ENCODE measurements around the gene TDP2.

DNA sequence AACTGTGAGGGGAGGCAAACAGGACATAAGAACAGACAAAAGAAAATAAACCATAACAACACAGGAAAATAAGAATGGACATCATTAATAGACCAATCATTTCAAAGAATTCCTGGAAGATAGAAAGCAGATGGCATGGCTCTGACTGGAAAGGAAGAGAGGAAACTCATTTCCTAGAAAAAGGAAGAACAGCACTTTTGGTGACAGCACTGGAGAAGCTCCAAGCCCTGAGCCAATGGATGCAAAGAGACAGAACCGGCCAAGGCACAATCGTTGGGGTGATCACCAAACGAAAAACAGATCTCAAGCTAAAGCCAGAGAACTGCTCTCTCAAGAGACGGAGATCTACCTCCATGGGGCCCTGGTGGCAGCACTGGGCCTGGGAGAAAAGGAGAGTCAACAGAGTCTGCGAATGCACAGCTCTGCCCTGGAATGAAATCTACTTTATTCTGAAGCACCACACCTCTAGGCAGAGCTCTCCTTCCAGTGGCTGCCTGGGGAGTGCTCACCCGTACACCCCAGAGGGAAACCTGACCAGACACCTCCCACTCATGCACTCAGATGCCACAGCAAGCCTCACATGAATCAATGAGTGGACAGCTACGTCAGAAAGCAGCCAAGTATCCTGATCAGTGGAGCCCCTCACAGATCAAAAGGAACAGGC is 44.9 kb downstream of the TDP2 start:
- TF ChIP-seq, protein P1, sequence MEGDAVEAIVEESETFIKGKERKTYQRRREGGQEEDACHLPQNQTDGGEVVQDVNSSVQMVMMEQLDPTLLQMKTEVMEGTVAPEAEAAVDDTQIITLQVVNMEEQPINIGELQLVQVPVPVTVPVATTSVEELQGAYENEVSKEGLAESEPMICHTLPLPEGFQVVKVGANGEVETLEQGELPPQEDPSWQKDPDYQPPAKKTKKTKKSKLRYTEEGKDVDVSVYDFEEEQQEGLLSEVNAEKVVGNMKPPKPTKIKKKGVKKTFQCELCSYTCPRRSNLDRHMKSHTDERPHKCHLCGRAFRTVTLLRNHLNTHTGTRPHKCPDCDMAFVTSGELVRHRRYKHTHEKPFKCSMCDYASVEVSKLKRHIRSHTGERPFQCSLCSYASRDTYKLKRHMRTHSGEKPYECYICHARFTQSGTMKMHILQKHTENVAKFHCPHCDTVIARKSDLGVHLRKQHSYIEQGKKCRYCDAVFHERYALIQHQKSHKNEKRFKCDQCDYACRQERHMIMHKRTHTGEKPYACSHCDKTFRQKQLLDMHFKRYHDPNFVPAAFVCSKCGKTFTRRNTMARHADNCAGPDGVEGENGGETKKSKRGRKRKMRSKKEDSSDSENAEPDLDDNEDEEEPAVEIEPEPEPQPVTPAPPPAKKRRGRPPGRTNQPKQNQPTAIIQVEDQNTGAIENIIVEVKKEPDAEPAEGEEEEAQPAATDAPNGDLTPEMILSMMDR (IDR thresholded peaks at IDR 0.05; ENCODE audit: insufficient read depth, low read length): no peak
- TF ChIP-seq, protein P2, sequence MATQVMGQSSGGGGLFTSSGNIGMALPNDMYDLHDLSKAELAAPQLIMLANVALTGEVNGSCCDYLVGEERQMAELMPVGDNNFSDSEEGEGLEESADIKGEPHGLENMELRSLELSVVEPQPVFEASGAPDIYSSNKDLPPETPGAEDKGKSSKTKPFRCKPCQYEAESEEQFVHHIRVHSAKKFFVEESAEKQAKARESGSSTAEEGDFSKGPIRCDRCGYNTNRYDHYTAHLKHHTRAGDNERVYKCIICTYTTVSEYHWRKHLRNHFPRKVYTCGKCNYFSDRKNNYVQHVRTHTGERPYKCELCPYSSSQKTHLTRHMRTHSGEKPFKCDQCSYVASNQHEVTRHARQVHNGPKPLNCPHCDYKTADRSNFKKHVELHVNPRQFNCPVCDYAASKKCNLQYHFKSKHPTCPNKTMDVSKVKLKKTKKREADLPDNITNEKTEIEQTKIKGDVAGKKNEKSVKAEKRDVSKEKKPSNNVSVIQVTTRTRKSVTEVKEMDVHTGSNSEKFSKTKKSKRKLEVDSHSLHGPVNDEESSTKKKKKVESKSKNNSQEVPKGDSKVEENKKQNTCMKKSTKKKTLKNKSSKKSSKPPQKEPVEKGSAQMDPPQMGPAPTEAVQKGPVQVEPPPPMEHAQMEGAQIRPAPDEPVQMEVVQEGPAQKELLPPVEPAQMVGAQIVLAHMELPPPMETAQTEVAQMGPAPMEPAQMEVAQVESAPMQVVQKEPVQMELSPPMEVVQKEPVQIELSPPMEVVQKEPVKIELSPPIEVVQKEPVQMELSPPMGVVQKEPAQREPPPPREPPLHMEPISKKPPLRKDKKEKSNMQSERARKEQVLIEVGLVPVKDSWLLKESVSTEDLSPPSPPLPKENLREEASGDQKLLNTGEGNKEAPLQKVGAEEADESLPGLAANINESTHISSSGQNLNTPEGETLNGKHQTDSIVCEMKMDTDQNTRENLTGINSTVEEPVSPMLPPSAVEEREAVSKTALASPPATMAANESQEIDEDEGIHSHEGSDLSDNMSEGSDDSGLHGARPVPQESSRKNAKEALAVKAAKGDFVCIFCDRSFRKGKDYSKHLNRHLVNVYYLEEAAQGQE (IDR thresholded peaks at IDR 0.05; ENCODE audit: insufficient replicate concordance, low read depth): no peak

Measured in HL-60 (cell line).